ENCODE results near the gene PTPRT. TPM values are rescaled to one million over a fixed set of nuclear protein-coding genes. Genes with fewer than 3 reads are reported as not detected.

PTPRT gene
- total and polyA plus RNA-seq, 8 donors: 0.23 to 1.8 (median 0.95) TPM

GRCh38 chr20:43040427-43040826 lies 149.3 kb downstream of the PTPRT start:
- DNase-seq (peak in 2 of 6 donors; percentile 27 to 28), FAIRE-seq (no peak), ATAC-seq (peak in 2 of 4 donors; percentile 60 to 69)
- H3K4me3 ChIP-seq: no peak overlapping the region
- no peaks in the 10 kb centered on the region for H3K27me3 ChIP-seq
- WGBS, 2 donors: 23 to 29% methylated on average over 6 of the region's 6 CpGs
- H3K27ac ChIP-seq: no peak overlapping the region
- TF ChIP-seq CTCF (IDR thresholded peaks at IDR 0.05): no peak
- intact Hi-C loops (cut with DNase I): no loop called here
- no peaks in the 10 kb centered on the region for H3K36me3 ChIP-seq
- H3K4me1 ChIP-seq: peaks cover 6 to 8% (median 8%) of the 10 kb centered on the region in 3 donors
- no peaks in the 10 kb centered on the region for H3K9me3 ChIP-seq

- intact Hi-C loops (cut with DNase I): no loop called here
- no peak for FAIRE-seq
- TF ChIP-seq CTCF (IDR thresholded peaks at IDR 0.05): no peak
- WGBS, 2 donors: 35 to 36% methylated on average over 6 of the region's 6 CpGs
- Histone ChIP-seq H3K4me1 (peaks cover 6 to 8% (median 8%) of the 10 kb centered on the region in 3 donors), H3K27ac (no peak overlapping the region), H3K27me3 (no peaks in the 10 kb centered on the region), H3K4me3 (no peak overlapping the region), H3K36me3 (no peaks in the 10 kb centered on the region), H3K9me3 (no peaks in the 10 kb centered on the region)
- ATAC-seq: peak; percentile 66 to 90 (median 75)
- no peak for DNase-seq
Observed at GRCh38 chr20:43037605-43038309, 151.9 kb downstream of the PTPRT start.

GRCh38 chr20:43034981-43035724 lies 154.6 kb downstream of the PTPRT start:
- H3K27ac ChIP-seq: no peak overlapping the region
- H3K36me3 ChIP-seq: no peaks in the 10 kb centered on the region
- ATAC-seq (no peak), FAIRE-seq (no peak), DNase-seq (no peak)
- peaks cover 6 to 8% (median 8%) of the 10 kb centered on the region in 3 donors for H3K4me1 ChIP-seq
- no peaks in the 10 kb centered on the region for H3K9me3 ChIP-seq
- no peaks in the 10 kb centered on the region for H3K27me3 ChIP-seq
- no peak for TF ChIP-seq CTCF (IDR thresholded peaks at IDR 0.05)
- no peak overlapping the region for H3K4me3 ChIP-seq
- 86 to 90% methylated on average over 9 of the region's 9 CpGs for WGBS, 2 donors
- intact Hi-C loops (cut with DNase I): no loop called here

GRCh38 chr20:43032459-43032858 lies 157.2 kb downstream of the PTPRT start:
- 66 to 77% methylated on average over 3 of the region's 3 CpGs for WGBS, 2 donors
- DNase-seq (no peak), ATAC-seq (no peak), FAIRE-seq (no peak)
- H3K27me3 ChIP-seq: no peaks in the 10 kb centered on the region
- no peak for TF ChIP-seq CTCF (IDR thresholded peaks at IDR 0.05)
- H3K4me1 ChIP-seq: no peaks in the 10 kb centered on the region
- no peak overlapping the region for H3K27ac ChIP-seq
- no peaks in the 10 kb centered on the region for H3K36me3 ChIP-seq
- no peaks in the 10 kb centered on the region for H3K9me3 ChIP-seq
- no peak overlapping the region for H3K4me3 ChIP-seq
- intact Hi-C loops (cut with DNase I): no loop called here

- H3K4me3 ChIP-seq: no peak overlapping the region
- FAIRE-seq: no peak
- no peaks in the 10 kb centered on the region for H3K4me1 ChIP-seq
- ATAC-seq: no peak
- H3K36me3 ChIP-seq: no peaks in the 10 kb centered on the region
- no peak for TF ChIP-seq CTCF (IDR thresholded peaks at IDR 0.05)
- H3K27ac ChIP-seq: no peak overlapping the region
- intact Hi-C loops (cut with DNase I): no loop called here
- no peaks in the 10 kb centered on the region for H3K27me3 ChIP-seq
- DNase-seq: no peak
- WGBS, 2 donors: 82 to 89% methylated on average over 8 of the region's 8 CpGs
- no peaks in the 10 kb centered on the region for H3K9me3 ChIP-seq
Observed at GRCh38 chr20:43029176-43029575, 160.5 kb downstream of the PTPRT start.

All from pancreas (tissue), 10 donors.